ENCODE data around the gene UTS2R. TPM values are rescaled to one million over a fixed set of nuclear protein-coding genes. Genes with fewer than 3 reads are reported as not detected.

Gene UTS2R
- total RNA-seq, 1 experiment from 2014 or later = 0.46 TPM

- TF ChIP-seq NFATC4 (CRISPR knock-in tag; IDR thresholded peaks at IDR 0.05) = no peak
- H3K36me3 Mint-ChIP-seq = no peaks in the 10 kb centered on the region
- no peaks in the 10 kb centered on the region for H3K4me1 Mint-ChIP-seq
- peaks cover 32% of the 10 kb centered on the region for H3K27me3 Mint-ChIP-seq (ENCODE audit: low read depth)
- POLR2A ChIA-PET = interaction anchor here (0.6 kb wide), 1 partner anchor 324 kb away, joined by 3 read pairs; no protein-coding TSS in a partner anchor
- no peak overlapping the region for H3K4me3 Mint-ChIP-seq
- H3K27ac Mint-ChIP-seq = no peak overlapping the region
- ATAC-seq = no peak
- CTCF ChIA-PET = interaction anchor here (1.1 kb wide), 1 partner anchor 143 kb away, joined by 3 read pairs; no protein-coding TSS in a partner anchor
- DNase-seq (ENCODE audit: low spot score) = no peak
- H3K9me3 Mint-ChIP-seq = no peaks in the 10 kb centered on the region
Measured at GRCh38 chr17:82377924-82378740, 6.6 kb downstream of the UTS2R start.

- ChIA-PET CTCF (interaction anchor here (1.1 kb wide), 1 partner anchor 144 kb away, joined by 3 read pairs; no protein-coding TSS in a partner anchor), POLR2A (no interaction called here)
- no peak overlapping the region for H3K27ac Mint-ChIP-seq
- H3K27me3 Mint-ChIP-seq (ENCODE audit: low read depth) = peaks cover 26% of the 10 kb centered on the region
- H3K36me3 Mint-ChIP-seq = no peaks in the 10 kb centered on the region
- H3K9me3 Mint-ChIP-seq = no peaks in the 10 kb centered on the region
- TF ChIP-seq FOXP4 (CRISPR knock-in tag; IDR thresholded peaks at IDR 0.05) (no peak), MYBL2 (CRISPR knock-in tag; IDR thresholded peaks at IDR 0.05) (no peak)
- H3K4me1 Mint-ChIP-seq = no peaks in the 10 kb centered on the region
- no peak for DNase-seq (ENCODE audit: low spot score)
- no peak for ATAC-seq
- no peak overlapping the region for H3K4me3 Mint-ChIP-seq
Measured at GRCh38 chr17:82378741-82379021, 7.1 kb downstream of the UTS2R start.

- H3K36me3 Mint-ChIP-seq = no peaks in the 10 kb centered on the region
- H3K27ac Mint-ChIP-seq = no peak overlapping the region
- ChIA-PET CTCF (interaction anchor here (0.7 to 1.0 kb wide), 2 partner anchors 29 to 317 kb away, joined by 3 to 4 read pairs; partner anchors contain the start of gene RAB40B), POLR2A (no interaction called here)
- TF ChIP-seq OVOL2 (CRISPR knock-in tag; IDR thresholded peaks at IDR 0.05; ENCODE audit: borderline replicate concordance) (no peak), SP1 (CRISPR knock-in tag; conservative IDR thresholded peaks at IDR 0.05) (no peak), ATF2 (CRISPR knock-in tag; IDR thresholded peaks at IDR 0.05; ENCODE audit: borderline replicate concordance, low read depth) (no peak), ZNF671 (CRISPR knock-in tag; IDR thresholded peaks at IDR 0.05) (no peak), IRF1 (CRISPR knock-in tag; IDR thresholded peaks at IDR 0.05) (no peak), ZNF138 (CRISPR knock-in tag; conservative IDR thresholded peaks at IDR 0.05) (no peak), ZNF423 (CRISPR knock-in tag; IDR thresholded peaks at IDR 0.05) (no peak), ZNF512 (CRISPR knock-in tag; IDR thresholded peaks at IDR 0.05; ENCODE audit: borderline replicate concordance) (no peak), SMAD4 (CRISPR knock-in tag; IDR thresholded peaks at IDR 0.05) (no peak), ZNF532 (CRISPR knock-in tag; IDR thresholded peaks at IDR 0.05; ENCODE audit: borderline replicate concordance) (no peak), MXD4 (CRISPR knock-in tag; IDR thresholded peaks at IDR 0.05; ENCODE audit: borderline replicate concordance) (no peak), E2F1 (CRISPR knock-in tag; IDR thresholded peaks at IDR 0.05) (no peak), ESRRA (CRISPR knock-in tag; IDR thresholded peaks at IDR 0.05; ENCODE audit: borderline replicate concordance) (no peak), GABPB1 (CRISPR knock-in tag; IDR thresholded peaks at IDR 0.05) (no peak)
- ATAC-seq (no peak), DNase-seq (ENCODE audit: low spot score) (no peak)
- peaks cover 9% of the 10 kb centered on the region for H3K27me3 Mint-ChIP-seq (ENCODE audit: low read depth)
- H3K4me1 Mint-ChIP-seq = peaks cover 3% of the 10 kb centered on the region
- H3K4me3 Mint-ChIP-seq = no peak overlapping the region
- H3K9me3 Mint-ChIP-seq = no peaks in the 10 kb centered on the region
Measured at GRCh38 chr17:82380860-82381702, 9.5 kb downstream of the UTS2R start.

Data from WTC11 (cell line).